Measurements from ENCODE around the gene WSCD2.
"Not testable (repeated sequence)": the region's sequence is repeated elsewhere in the genome, so short reads cannot be mapped to it uniquely, and the experiment has no call there.

Gene WSCD2

GRCh38 chr12:108218921-108219320 is 89.8 kb downstream of the WSCD2 start:
- Mint-ChIP-seq H3K4me3 (no peak overlapping the region), H3K27ac (ENCODE audit: low read depth) (no peak overlapping the region), H3K9me3 (peaks cover 1% of the 10 kb centered on the region), H3K27me3 (peaks cover 47% of the 10 kb centered on the region), H3K4me1 (no peaks in the 10 kb centered on the region), H3K36me3 (ENCODE audit: insufficient read depth) (no peaks in the 10 kb centered on the region)
- ATAC-seq (replicated peaks; ENCODE audit: extremely low read depth, poor library complexity, severe bottlenecking) (no peak), DNase-seq (ENCODE audit: low spot score in 2 of 2) (no peak)

DNA sequence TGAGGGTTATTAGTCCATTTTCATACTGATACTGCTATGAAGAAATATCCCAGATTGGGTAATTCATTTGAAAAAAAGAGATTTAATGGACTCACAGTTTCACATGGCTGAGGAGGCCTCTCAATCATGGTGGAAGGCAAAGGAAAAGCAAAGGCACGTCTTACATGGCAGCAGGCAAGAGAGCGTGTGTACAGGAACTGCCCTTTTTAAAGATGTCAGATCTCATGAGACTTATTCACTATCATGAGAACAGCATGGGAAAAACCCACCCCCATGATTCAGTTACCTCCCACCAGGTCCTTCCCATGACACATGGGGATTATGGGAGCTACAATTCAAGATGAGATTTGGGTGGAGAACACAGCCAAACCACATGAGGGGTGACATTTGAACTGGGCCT is 96.0 kb downstream of the WSCD2 start:
- ATAC-seq (replicated peaks; ENCODE audit: extremely low read depth, poor library complexity, severe bottlenecking); H3K4me1 Mint-ChIP-seq; H3K27me3 Mint-ChIP-seq; H3K27ac Mint-ChIP-seq (ENCODE audit: low read depth); H3K9me3 Mint-ChIP-seq; DNase-seq (ENCODE audit: low spot score in 2 of 2); H3K36me3 Mint-ChIP-seq (ENCODE audit: insufficient read depth); H3K4me3 Mint-ChIP-seq: not testable (repeated sequence)

DNA sequence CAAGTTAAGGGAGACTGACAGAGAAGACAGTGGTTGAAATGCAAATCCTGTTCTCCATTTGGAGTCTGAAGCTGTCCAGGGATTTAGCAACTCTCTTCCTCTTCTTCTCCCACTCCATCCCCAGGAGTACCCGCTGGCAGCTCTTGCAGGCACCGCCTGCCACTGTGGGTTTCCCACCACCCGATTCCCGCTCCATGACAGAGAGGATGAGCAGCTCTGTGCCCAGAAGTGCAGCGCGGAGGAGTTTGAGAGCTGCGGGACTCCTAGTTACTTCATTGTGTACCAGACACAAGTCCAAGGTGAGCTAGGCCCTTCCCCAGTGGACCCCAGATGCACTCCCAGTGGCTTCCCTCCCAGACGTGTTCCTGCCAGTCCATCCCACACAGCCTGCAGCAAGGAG is 97.8 kb downstream of the WSCD2 start:
- H3K9me3 Mint-ChIP-seq, result peaks cover 6% of the 10 kb centered on the region
- no peak overlapping the region for H3K4me3 Mint-ChIP-seq
- peaks cover 25% of the 10 kb centered on the region for H3K27me3 Mint-ChIP-seq
- ATAC-seq (replicated peaks; ENCODE audit: extremely low read depth, poor library complexity, severe bottlenecking) (no peak), DNase-seq (ENCODE audit: low spot score in 2 of 2) (no peak)
- no peaks in the 10 kb centered on the region for H3K4me1 Mint-ChIP-seq
- no peaks in the 10 kb centered on the region for H3K36me3 Mint-ChIP-seq (ENCODE audit: insufficient read depth)
- H3K27ac Mint-ChIP-seq (ENCODE audit: low read depth), result no peak overlapping the region

GRCh38 chr12:108228746-108229145 is 99.7 kb downstream of the WSCD2 start:
- Mint-ChIP-seq H3K9me3 (peaks cover 6% of the 10 kb centered on the region), H3K4me3 (no peak overlapping the region), H3K27me3 (peaks cover 37% of the 10 kb centered on the region), H3K36me3 (ENCODE audit: insufficient read depth) (no peaks in the 10 kb centered on the region), H3K4me1 (no peaks in the 10 kb centered on the region), H3K27ac (ENCODE audit: low read depth) (no peak overlapping the region)
- ATAC-seq (replicated peaks; ENCODE audit: extremely low read depth, poor library complexity, severe bottlenecking) (no peak), DNase-seq (ENCODE audit: low spot score in 2 of 2) (no peak)

DNA sequence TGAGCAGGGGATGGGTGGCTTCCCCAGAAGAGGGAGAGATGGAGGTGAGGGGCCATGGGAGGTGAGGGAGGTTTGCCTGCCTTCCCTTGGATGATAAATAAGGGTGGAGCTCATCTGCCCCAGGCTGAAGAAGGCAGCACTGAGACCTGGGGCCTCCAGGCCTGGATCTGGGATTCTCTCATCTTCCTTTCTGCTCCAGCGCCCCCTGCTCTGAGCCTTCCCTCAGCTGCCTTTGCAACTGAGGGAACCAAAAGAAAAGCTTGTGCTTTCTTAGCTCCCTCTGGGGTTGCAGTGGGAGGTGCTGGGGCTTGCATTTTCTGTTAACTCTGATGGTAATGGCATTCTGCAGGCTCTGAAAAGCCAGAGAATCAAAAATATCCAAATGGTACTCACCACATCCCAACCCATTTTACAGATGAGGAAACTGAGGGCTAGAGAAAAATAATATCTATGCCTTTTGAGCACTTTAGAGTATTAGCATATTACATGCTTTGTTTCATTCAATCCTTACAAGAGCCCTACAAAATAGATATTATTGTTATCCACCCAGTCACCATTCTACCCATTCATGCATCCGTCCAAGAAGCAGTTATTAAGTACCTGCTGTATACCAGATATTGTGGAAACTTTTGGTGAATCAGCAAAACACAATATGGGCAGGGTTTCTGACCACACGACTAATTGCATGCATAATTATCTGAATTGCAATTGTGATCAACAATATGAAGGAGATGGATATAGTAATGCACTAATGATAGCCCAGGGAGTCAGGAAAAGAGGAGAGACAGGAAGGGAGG is 102.2 kb downstream of the WSCD2 start:
- DNase-seq (ENCODE audit: low spot score in 2 of 2), result no peak
- Mint-ChIP-seq H3K27me3 (peaks cover 37% of the 10 kb centered on the region), H3K4me1 (no peaks in the 10 kb centered on the region), H3K4me3 (no peak overlapping the region), H3K9me3 (no peaks in the 10 kb centered on the region), H3K36me3 (ENCODE audit: insufficient read depth) (no peaks in the 10 kb centered on the region), H3K27ac (ENCODE audit: low read depth) (no peak overlapping the region)
- no peak for ATAC-seq (replicated peaks; ENCODE audit: extremely low read depth, poor library complexity, severe bottlenecking)

GRCh38 chr12:108231909-108232434 is 102.9 kb downstream of the WSCD2 start:
- no peaks in the 10 kb centered on the region for H3K4me1 Mint-ChIP-seq
- H3K4me3 Mint-ChIP-seq, result no peak overlapping the region
- DNase-seq (ENCODE audit: low spot score in 2 of 2) (no peak), ATAC-seq (replicated peaks; ENCODE audit: extremely low read depth, poor library complexity, severe bottlenecking) (no peak)
- H3K9me3 Mint-ChIP-seq, result no peaks in the 10 kb centered on the region
- H3K27ac Mint-ChIP-seq (ENCODE audit: low read depth), result no peak overlapping the region
- H3K27me3 Mint-ChIP-seq, result peaks cover 37% of the 10 kb centered on the region
- H3K36me3 Mint-ChIP-seq (ENCODE audit: insufficient read depth), result no peaks in the 10 kb centered on the region

DNA sequence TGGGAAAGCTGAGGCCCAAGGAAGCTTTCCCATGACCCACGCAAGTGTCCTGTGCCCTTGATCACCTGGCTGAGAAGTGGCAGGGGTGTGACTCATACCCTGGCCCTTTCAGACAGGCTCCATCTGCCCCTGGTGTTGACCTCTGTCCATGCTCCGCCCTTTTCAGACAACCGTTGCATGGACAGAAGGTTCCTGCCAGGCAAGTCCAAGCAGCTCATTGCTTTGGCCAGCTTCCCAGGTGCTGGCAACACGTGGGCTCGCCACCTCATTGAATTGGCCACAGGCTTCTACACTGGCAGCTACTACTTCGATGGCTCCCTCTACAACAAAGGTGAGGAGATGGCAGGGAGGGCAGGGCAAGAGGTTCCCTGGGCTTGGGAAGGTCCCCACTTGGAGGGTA is 103.5 kb downstream of the WSCD2 start:
- no peaks in the 10 kb centered on the region for H3K4me1 Mint-ChIP-seq
- no peak for DNase-seq (ENCODE audit: low spot score in 2 of 2)
- no peak for ATAC-seq (replicated peaks; ENCODE audit: extremely low read depth, poor library complexity, severe bottlenecking)
- H3K9me3 Mint-ChIP-seq, result no peaks in the 10 kb centered on the region
- peaks cover 37% of the 10 kb centered on the region for H3K27me3 Mint-ChIP-seq
- H3K4me3 Mint-ChIP-seq, result no peak overlapping the region
- no peaks in the 10 kb centered on the region for H3K36me3 Mint-ChIP-seq (ENCODE audit: insufficient read depth)
- H3K27ac Mint-ChIP-seq (ENCODE audit: low read depth), result no peak overlapping the region

DNA sequence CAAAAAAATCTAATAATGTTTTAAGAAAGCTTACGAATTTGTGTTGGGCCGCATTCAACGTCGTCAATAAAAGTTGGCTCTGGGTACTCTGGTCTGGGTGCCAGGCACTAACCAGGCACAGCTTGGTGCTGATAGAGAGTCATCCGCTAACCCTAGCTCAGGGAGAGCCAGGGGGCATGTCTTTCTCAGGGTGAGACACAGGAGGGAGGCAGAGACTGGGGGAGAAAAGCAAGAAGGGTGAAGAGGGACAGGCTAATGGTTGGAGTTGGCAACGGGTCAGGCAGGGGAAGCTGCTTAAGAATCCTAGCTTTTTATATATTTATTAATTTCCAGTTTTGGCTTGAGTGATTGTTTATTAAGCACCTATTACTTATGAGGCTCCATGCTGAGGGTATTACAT is 105.1 kb downstream of the WSCD2 start:
- Mint-ChIP-seq H3K27me3 (peaks cover 42% of the 10 kb centered on the region), H3K4me3 (no peak overlapping the region), H3K36me3 (ENCODE audit: insufficient read depth) (no peaks in the 10 kb centered on the region), H3K27ac (ENCODE audit: low read depth) (no peak overlapping the region), H3K4me1 (peaks cover 2% of the 10 kb centered on the region), H3K9me3 (no peaks in the 10 kb centered on the region)
- DNase-seq (ENCODE audit: low spot score in 2 of 2), result no peak
- no peak for ATAC-seq (replicated peaks; ENCODE audit: extremely low read depth, poor library complexity, severe bottlenecking)

- DNase-seq (ENCODE audit: low spot score in 2 of 2) (no peak), ATAC-seq (replicated peaks; ENCODE audit: extremely low read depth, poor library complexity, severe bottlenecking) (no peak)
- no peak overlapping the region for H3K4me3 Mint-ChIP-seq
- peaks cover 42% of the 10 kb centered on the region for H3K27me3 Mint-ChIP-seq
- H3K4me1 Mint-ChIP-seq, result peaks cover 8% of the 10 kb centered on the region
- no peak overlapping the region for H3K27ac Mint-ChIP-seq (ENCODE audit: low read depth)
- H3K36me3 Mint-ChIP-seq (ENCODE audit: insufficient read depth), result no peaks in the 10 kb centered on the region
- H3K9me3 Mint-ChIP-seq, result no peaks in the 10 kb centered on the region
These were observed 106.3 kb downstream of the WSCD2 start for GRCh38 chr12:108235197-108235984.

GRCh38 chr12:108235985-108236263 is 106.8 kb downstream of the WSCD2 start:
- Mint-ChIP-seq H3K9me3 (no peaks in the 10 kb centered on the region), H3K36me3 (ENCODE audit: insufficient read depth) (no peaks in the 10 kb centered on the region), H3K27ac (ENCODE audit: low read depth) (no peak overlapping the region), H3K27me3 (peaks cover 37% of the 10 kb centered on the region), H3K4me3 (no peak overlapping the region), H3K4me1 (peaks cover 8% of the 10 kb centered on the region)
- ATAC-seq (replicated peaks; ENCODE audit: extremely low read depth, poor library complexity, severe bottlenecking) (no peak), DNase-seq (ENCODE audit: low spot score in 2 of 2) (no peak)

- Mint-ChIP-seq H3K27me3 (peaks cover 33% of the 10 kb centered on the region), H3K4me1 (peaks cover 8% of the 10 kb centered on the region), H3K27ac (ENCODE audit: low read depth) (no peak overlapping the region), H3K4me3 (no peak overlapping the region), H3K36me3 (ENCODE audit: insufficient read depth) (no peaks in the 10 kb centered on the region), H3K9me3 (no peaks in the 10 kb centered on the region)
- DNase-seq (ENCODE audit: low spot score in 2 of 2), result no peak
- no peak for ATAC-seq (replicated peaks; ENCODE audit: extremely low read depth, poor library complexity, severe bottlenecking)
These were observed 107.3 kb downstream of the WSCD2 start for GRCh38 chr12:108236366-108236765.

- no peak for DNase-seq (ENCODE audit: low spot score in 2 of 2)
- no peaks in the 10 kb centered on the region for H3K9me3 Mint-ChIP-seq
- ATAC-seq (replicated peaks; ENCODE audit: extremely low read depth, poor library complexity, severe bottlenecking), result no peak
- no peak overlapping the region for H3K27ac Mint-ChIP-seq (ENCODE audit: low read depth)
- no peak overlapping the region for H3K4me3 Mint-ChIP-seq
- H3K36me3 Mint-ChIP-seq (ENCODE audit: insufficient read depth), result no peaks in the 10 kb centered on the region
- H3K27me3 Mint-ChIP-seq, result peaks cover 24% of the 10 kb centered on the region
- peaks cover 8% of the 10 kb centered on the region for H3K4me1 Mint-ChIP-seq
These were observed 108.2 kb downstream of the WSCD2 start for GRCh38 chr12:108237272-108237671.

GRCh38 chr12:108238474-108238873 is 109.4 kb downstream of the WSCD2 start:
- DNase-seq (ENCODE audit: low spot score in 2 of 2) (no peak), ATAC-seq (replicated peaks; ENCODE audit: extremely low read depth, poor library complexity, severe bottlenecking) (no peak)
- Mint-ChIP-seq H3K4me1 (peaks cover 8% of the 10 kb centered on the region), H3K27ac (ENCODE audit: low read depth) (no peak overlapping the region), H3K4me3 (no peak overlapping the region), H3K27me3 (peaks cover 16% of the 10 kb centered on the region), H3K36me3 (ENCODE audit: insufficient read depth) (no peaks in the 10 kb centered on the region), H3K9me3 (no peaks in the 10 kb centered on the region)
